Lung (tissue), 12 donors: ENCODE measurements around the gene DENND2D. TPM values are rescaled to one million over a fixed set of nuclear protein-coding genes. Genes with fewer than 3 reads are reported as not detected.
"Not testable (repeated sequence)": the region's sequence is repeated elsewhere in the genome, so short reads cannot be mapped to it uniquely, and the experiment has no call there.

Experiments used
- ATAC-seq: fragments of 200-7000 bp; cut with Tn5 transposase; one replicate; pipeline ENCODE4 v1.9.1; 2020; ENCODE audit warnings: moderate number of reproducible peaks; ENCODE audit not compliant: insufficient read depth, low FRiP score
- DNase-seq, 3 donors: peaks; one replicate each; pipeline ENCODE4 v3.0.0-alpha.2; 2013 to 2017
- H3K27ac ChIP-seq, 2 donors: one replicate each; pipeline ENCODE4 v1.5.1; 2013; ENCODE audit warnings: mild to moderate bottlenecking in 2 of 2, moderate library complexity in 2 of 2, control low read depth in 1 of 2, inconsistent platforms in 1 of 2, low read depth in 1 of 2, low read length in 1 of 2
- H3K27me3 ChIP-seq, 3 donors: one replicate each; pipeline ENCODE4 v1.5.1; 2013; ENCODE audit warnings: low read length in 2 of 3; ENCODE audit not compliant: control insufficient read depth in 3 of 3, insufficient read depth in 3 of 3
- H3K36me3 ChIP-seq, 4 donors: one replicate each; pipeline ENCODE4 v1.5.1; 2013; ENCODE audit warnings: low read length in 4 of 4, mild to moderate bottlenecking in 1 of 4, moderate library complexity in 1 of 4; ENCODE audit not compliant: control insufficient read depth in 4 of 4, insufficient read depth in 4 of 4
- H3K4me1 ChIP-seq, 5 donors: one replicate each; pipeline ENCODE4 v1.5.1; 2013; ENCODE audit warnings: low read length in 5 of 5, mild to moderate bottlenecking in 2 of 5, moderate library complexity in 1 of 5; ENCODE audit not compliant: control insufficient read depth in 5 of 5, insufficient read depth in 5 of 5
- H3K4me3 ChIP-seq: one replicate; pipeline ENCODE4 v1.5.1; 2013; ENCODE audit warnings: mild to moderate bottlenecking, control low read depth, moderate library complexity
- H3K9ac ChIP-seq, 2 donors: one replicate each; pipeline ENCODE4 v1.5.1; 2013; ENCODE audit warnings: low read length in 2 of 2, control low read depth in 1 of 2; ENCODE audit not compliant: insufficient read depth in 1 of 2
- H3K9me3 ChIP-seq, 4 donors: one replicate each; pipeline ENCODE4 v1.5.1; 2013; ENCODE audit warnings: low read length in 3 of 4, mild to moderate bottlenecking in 1 of 4, moderate library complexity in 1 of 4; ENCODE audit not compliant: control insufficient read depth in 4 of 4, insufficient read depth in 3 of 4
- CTCF ChIP-seq: IDR thresholded peaks from 2 replicates; pipeline ENCODE4 v1.5.1; 2012; ENCODE audit warnings: mild to moderate bottlenecking; ENCODE audit errors: control extremely low read depth, extremely low read depth
- WGBS, 2 donors: extraction: QIAGEN DNeasy Blood & Tissue Kit; methylation state at CpG; one replicate each; pipeline ENCODE4 v1.1.7; 2013; 5-methylcytosine and 5-hydroxymethylcytosine counted together
- polyA plus RNA-seq, 2 donors: library from polyadenylated mRNA; stranded (reverse); fragments of 200-250 nt; gene quantifications; one replicate each; pipeline ENCODE4 v1.2.1, GENCODE V29; 2013
- total RNA-seq, 2 donors: library from RNA; depleted of rRNA in 1 of 2; stranded (reverse); fragments of >200 nt in 1 of 2; gene quantifications; one replicate each; pipeline ENCODE4 v1.2.1, GENCODE V29; 2014 to 2021
- donor health status: control.
- donor health status: control.
- donor health status: Bipolar disorder and iron deficiency.
- donor health status: healthy.
- donor health status: DM: yes; HTN: yes; CAD: no.

The DENND2D gene
- total and polyA plus RNA-seq, 4 donors: 39.3 to 71.7 (median 55.5) TPM

DNA sequence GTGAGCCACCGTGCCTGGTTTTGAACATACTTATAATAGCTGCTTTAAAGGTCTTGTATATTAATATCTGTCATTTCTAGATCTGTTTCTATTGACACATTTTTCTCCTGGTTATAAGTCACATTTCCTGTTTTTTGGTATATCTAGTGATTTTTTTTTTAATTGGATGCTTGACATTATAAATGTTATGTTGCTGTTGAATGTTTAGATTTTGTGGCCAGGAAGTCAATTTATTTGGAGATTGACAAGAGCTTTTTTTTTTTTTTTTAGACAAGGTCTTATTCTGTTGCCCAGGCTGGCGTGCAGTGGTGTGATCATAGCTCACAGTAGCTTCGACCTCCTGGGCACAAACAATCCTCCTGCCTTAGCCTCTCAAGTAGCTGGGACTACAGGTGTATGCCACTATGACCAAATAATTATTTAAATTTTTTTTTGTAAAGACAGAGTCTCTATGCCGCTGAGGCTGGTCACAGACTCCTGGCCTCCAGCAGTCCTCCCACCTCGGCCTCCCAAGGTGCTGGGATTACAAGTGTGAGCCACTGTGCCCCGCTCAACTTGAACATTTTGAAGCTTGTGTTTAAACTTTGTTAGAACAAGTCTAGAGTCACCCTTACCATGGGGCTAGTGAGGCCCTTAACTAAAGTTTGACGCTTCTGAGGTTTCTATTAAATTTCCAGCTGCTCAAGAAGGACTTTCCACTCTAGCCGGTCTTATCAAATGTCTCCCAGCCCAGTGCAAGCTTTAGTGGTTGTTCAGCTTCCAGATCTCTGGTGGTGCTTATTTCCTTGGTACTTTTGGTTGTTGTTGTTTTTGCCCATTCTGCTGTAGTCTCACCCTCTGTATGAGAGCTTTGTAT is 18.5 kb upstream of the DENND2D start:
- no peaks in the 10 kb centered on the region for H3K9me3 ChIP-seq
- H3K27me3 ChIP-seq: no peaks in the 10 kb centered on the region
- no peak overlapping the region for H3K4me3 ChIP-seq
- no peak overlapping the region for H3K27ac ChIP-seq
- 90 to 92% methylated on average over 8 of the region's 8 CpGs for whole genome bisulfite sequencing, 2 donors
- peaks cover 0 to 7% (median 0%) of the 10 kb centered on the region in 5 donors for H3K4me1 ChIP-seq
- H3K36me3 ChIP-seq: no peaks in the 10 kb centered on the region
- H3K9ac ChIP-seq: no peak overlapping the region
- no peak for DNase-seq
- no peak for ATAC-seq
- no peak for TF ChIP-seq CTCF

- no peak for TF ChIP-seq CTCF
- H3K4me1 ChIP-seq: peaks cover 0 to 5% (median 0%) of the 10 kb centered on the region in 5 donors
- WGBS, 2 donors: 66 to 67% methylated on average over 5 of the region's 5 CpGs
- ATAC-seq (no peak), DNase-seq (no peak)
- H3K27me3 ChIP-seq: no peaks in the 10 kb centered on the region
- H3K9ac ChIP-seq: no peak overlapping the region
- H3K27ac ChIP-seq: no peak overlapping the region
- H3K36me3 ChIP-seq: no peaks in the 10 kb centered on the region
- H3K4me3 ChIP-seq: no peak overlapping the region
- H3K9me3 ChIP-seq: no peaks in the 10 kb centered on the region
These were observed 16.9 kb upstream of the DENND2D start for GRCh38 chr1:111217183-111217910.

DNA sequence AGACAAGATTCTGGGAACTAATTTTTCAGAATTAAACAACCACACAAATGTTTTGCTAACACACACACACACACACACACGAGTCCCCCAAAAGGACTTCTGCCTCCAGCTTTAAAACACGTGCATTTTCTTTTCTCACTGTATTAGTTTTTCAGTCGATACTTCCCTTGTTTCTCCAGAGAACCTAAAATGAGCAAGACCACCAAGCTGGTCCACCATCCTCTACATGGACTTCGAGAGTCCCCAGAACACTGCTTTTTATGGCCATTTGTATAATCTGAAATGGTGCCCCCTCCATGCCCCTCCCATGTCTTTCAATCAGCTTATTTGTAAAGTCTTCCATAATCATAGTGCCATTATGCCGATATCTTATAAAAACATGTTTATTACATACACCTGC is 16.3 kb upstream of the DENND2D start:
- DNase-seq: no peak
- ATAC-seq: no peak
- Histone ChIP-seq H3K4me1 (peaks cover 0 to 4% (median 0%) of the 10 kb centered on the region in 5 donors), H3K4me3 (no peak overlapping the region), H3K9ac (no peak overlapping the region), H3K9me3 (no peaks in the 10 kb centered on the region), H3K27ac (no peak overlapping the region), H3K27me3 (no peaks in the 10 kb centered on the region), H3K36me3 (no peaks in the 10 kb centered on the region)
- WGBS, 2 donors: 65 to 73% methylated on average over 5 of the region's 5 CpGs
- no peak for TF ChIP-seq CTCF

DNA sequence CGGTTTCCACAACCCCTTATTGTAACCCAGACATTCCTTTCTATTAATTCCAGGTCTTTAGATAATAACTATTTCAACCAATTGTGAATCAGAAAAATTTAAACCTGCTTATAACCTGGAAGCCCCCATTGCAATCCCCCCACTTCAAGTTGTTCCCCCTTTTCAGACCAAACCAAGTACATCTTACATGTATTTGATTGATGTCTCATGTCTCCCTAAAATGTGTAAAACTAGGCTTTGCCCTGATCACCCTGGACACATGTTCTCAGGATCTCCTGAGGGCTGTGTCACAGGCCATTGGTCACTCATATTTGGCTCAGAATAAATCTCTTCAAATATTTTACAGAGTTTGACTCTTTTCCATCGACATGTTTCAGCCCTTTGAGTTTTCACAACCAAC is 14.8 kb upstream of the DENND2D start:
- H3K4me1 ChIP-seq, H3K27me3 ChIP-seq, H3K27ac ChIP-seq, H3K9me3 ChIP-seq, H3K9ac ChIP-seq, H3K4me3 ChIP-seq, DNase-seq, H3K36me3 ChIP-seq, ATAC-seq: not testable (repeated sequence)
- 92% methylated on average over 2 of the region's 2 CpGs for WGBS, 2 donors
